ENCODE measurements around the gene TMEM176B.

TMEM176B gene

DNA sequence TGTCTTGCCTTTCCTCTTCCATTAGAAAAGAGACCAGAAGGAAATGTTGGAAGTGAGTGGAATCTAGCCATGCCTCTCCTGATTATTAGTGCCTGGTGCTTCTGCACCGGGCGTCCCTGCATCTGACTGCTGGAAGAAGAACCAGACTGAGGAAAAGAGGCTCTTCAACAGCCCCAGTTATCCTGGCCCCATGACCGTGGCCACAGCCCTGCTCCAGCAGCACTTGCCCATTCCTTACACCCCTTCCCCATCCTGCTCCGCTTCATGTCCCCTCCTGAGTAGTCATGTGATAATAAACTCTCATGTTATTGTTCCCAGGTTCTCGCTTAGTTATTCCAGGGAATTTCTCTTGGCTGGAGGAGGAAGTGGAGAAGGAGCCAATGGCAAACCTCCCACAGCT, 4.6 kb upstream of the TMEM176B start:
- Histone ChIP-seq H3K27ac (ENCODE audit: insufficient read depth, low read depth, low read length, poor library complexity, severe bottlenecking) (no peak overlapping the region), H3K4me1 (ENCODE audit: control insufficient read depth, insufficient read depth, low read length) (no peaks in the 10 kb centered on the region), H3K27me3 (ENCODE audit: control insufficient read depth, insufficient read depth, low read length, poor library complexity, severe bottlenecking) (peaks cover 37% of the 10 kb centered on the region), H3K36me3 (ENCODE audit: control insufficient read depth, insufficient read depth, low read length) (no peaks in the 10 kb centered on the region), H3K4me3 (ENCODE audit: insufficient read depth, low read depth, low read length) (no peak overlapping the region), H3K9me3 (ENCODE audit: control insufficient read depth, low read length) (no peaks in the 10 kb centered on the region)
- 92% methylated on average over 5 of the region's 5 CpGs for WGBS, 2 experiments

DNA sequence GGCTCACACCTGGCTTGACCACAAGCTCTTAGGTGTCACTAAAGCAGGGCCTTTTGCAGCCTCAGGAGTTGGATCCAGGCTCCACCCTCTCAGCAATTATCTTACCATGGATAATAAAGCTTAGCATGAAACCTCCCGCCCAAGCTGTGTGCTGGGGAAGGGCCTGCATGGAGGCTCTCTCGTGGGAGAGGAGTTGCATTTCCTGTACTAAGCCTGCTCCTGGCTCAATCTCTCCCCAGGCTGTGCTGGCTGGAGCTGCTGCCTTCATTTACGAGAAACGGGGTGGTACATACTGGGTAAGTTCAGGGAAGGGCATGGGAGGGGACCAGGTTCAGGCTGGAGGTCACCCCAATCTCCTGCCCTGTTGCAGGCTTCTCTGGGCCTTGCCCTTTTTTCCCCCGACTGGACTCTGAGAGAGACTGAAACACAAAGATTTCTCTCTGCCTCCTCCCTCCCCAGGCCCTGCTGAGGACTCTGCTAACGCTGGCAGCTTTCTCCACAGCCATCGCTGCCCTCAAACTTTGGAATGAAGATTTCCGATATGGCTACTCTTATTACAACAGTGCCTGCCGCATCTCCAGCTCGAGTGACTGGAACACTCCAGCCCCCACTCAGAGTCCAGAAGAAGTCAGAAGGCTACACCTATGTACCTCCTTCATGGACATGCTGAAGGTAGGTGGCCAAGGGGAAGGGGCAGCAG, 3.1 kb upstream of the TMEM176B start:
- 79 to 81% methylated on average over 10 of the region's 10 CpGs for WGBS, 2 experiments
- no peaks in the 10 kb centered on the region for H3K4me1 ChIP-seq (ENCODE audit: control insufficient read depth, insufficient read depth, low read length)
- no peak overlapping the region for H3K27ac ChIP-seq (ENCODE audit: insufficient read depth, low read depth, low read length, poor library complexity, severe bottlenecking)
- no peak overlapping the region for H3K4me3 ChIP-seq (ENCODE audit: insufficient read depth, low read depth, low read length)
- H3K9me3 ChIP-seq (ENCODE audit: control insufficient read depth, low read length): no peaks in the 10 kb centered on the region
- peaks cover 52% of the 10 kb centered on the region for H3K27me3 ChIP-seq (ENCODE audit: control insufficient read depth, insufficient read depth, low read length, poor library complexity, severe bottlenecking)
- no peaks in the 10 kb centered on the region for H3K36me3 ChIP-seq (ENCODE audit: control insufficient read depth, insufficient read depth, low read length)

DNA sequence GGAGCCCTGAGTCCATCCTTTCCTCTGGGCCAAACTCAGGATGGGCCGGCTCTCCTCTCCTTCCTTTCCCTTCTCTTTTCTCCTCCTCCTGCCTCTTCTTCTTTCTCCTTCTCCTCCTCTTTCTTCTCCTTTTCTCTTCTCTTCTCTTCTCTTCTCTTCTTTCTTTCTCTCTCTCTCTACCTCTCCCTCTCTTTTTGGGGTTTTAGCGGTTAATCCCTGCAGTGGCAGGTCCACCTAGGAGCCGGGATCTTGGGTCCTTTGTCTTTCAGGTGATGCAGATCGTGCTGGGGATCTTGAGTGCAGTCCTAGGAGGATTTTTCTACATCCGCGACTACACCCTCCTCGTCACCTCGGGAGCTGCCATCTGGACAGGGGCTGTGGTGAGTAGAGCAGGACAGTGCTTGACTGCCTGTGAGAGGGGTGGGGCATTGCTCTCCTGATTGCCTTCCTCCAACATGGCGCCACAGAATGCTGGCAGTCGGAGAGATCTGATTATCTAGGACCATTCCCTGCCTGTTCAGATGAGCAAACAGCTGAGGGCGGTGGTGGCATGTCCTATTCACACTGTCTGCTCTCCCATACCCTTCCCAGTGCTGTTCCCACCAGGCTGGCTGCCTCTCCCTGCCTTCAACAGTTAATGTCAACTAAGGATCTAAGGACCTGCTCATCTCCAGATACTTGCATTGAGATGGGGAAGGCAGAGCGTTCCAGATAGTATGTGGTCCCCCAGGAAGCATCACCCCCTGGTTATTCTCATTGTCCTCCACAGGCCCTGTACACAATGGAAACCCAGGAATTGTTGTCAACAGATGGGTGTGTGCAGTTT, 2.0 kb upstream of the TMEM176B start:
- WGBS, 2 experiments: 90 to 91% methylated on average over 12 of the region's 12 CpGs
- no peaks in the 10 kb centered on the region for H3K4me1 ChIP-seq (ENCODE audit: control insufficient read depth, insufficient read depth, low read length)

GRCh38 chr7:150801242-150801945, 1.2 kb upstream of the TMEM176B start:
- Histone ChIP-seq H3K4me1 (ENCODE audit: control insufficient read depth, insufficient read depth, low read length) (no peaks in the 10 kb centered on the region), H3K9me3 (ENCODE audit: control insufficient read depth, low read length) (no peaks in the 10 kb centered on the region), H3K4me3 (ENCODE audit: insufficient read depth, low read depth, low read length) (peak overlapping the region; percentile 38), H3K27me3 (ENCODE audit: control insufficient read depth, insufficient read depth, low read length, poor library complexity, severe bottlenecking) (peaks cover 52% of the 10 kb centered on the region), H3K27ac (ENCODE audit: insufficient read depth, low read depth, low read length, poor library complexity, severe bottlenecking) (no peak overlapping the region), H3K36me3 (ENCODE audit: control insufficient read depth, insufficient read depth, low read length) (no peaks in the 10 kb centered on the region)
- 47 to 52% methylated on average over 26 of the region's 26 CpGs for WGBS, 2 experiments

More for the DNA sequence above, 2.0 kb upstream of the TMEM176B start:
- no peaks in the 10 kb centered on the region for H3K36me3 ChIP-seq (ENCODE audit: control insufficient read depth, insufficient read depth, low read length)
- H3K9me3 ChIP-seq (ENCODE audit: control insufficient read depth, low read length): no peaks in the 10 kb centered on the region
- peaks cover 52% of the 10 kb centered on the region for H3K27me3 ChIP-seq (ENCODE audit: control insufficient read depth, insufficient read depth, low read length, poor library complexity, severe bottlenecking)
- no peak overlapping the region for H3K27ac ChIP-seq (ENCODE audit: insufficient read depth, low read depth, low read length, poor library complexity, severe bottlenecking)
- no peak overlapping the region for H3K4me3 ChIP-seq (ENCODE audit: insufficient read depth, low read depth, low read length)

DNA sequence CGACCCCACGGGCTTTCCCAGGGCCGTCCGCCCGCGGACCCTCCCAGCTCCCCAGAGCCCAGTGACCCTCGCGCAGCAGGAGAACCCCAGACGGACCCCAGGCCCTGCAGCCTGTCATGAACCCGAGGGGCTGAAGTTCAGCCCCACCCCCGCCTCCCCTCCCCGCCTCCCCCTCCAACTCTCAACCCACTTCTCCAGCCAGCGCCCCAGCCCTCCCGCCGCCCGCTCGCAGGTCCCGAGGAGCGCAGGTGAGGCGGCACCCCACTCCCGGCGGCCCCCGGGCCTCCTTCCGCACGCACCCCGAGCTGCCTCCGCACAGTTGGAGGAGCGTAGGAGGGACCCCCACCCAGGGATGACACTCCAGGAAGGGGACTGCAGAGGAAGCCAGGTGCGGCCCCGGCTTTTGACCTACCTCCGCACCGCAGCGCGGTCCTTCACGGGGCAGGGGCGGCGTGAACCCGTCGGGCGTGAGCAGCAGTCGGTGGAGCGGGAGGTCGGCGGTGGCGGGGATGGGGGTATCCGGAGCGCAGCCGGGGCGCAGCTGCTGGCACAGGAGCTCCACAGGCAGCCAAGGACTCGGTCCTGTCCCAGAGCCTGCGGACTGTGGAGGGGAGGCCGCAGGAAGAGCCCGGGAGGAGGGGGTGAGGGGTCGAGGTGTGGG, 547 bp upstream of the TMEM176B start, which contains the start of gene TMEM176A:
TSS of gene TMEM176A (plus strand) at position 189 of the 661 bp plus-strand sequence. CDS start 782 bp downstream, outside the sequence.
- 6 to 7% methylated on average over 52 of the region's 54 CpGs for WGBS, 2 experiments
- Histone ChIP-seq H3K4me1 (ENCODE audit: control insufficient read depth, insufficient read depth, low read length) (no peaks in the 10 kb centered on the region), H3K9me3 (ENCODE audit: control insufficient read depth, low read length) (no peaks in the 10 kb centered on the region), H3K27me3 (ENCODE audit: control insufficient read depth, insufficient read depth, low read length, poor library complexity, severe bottlenecking) (peaks cover 52% of the 10 kb centered on the region), H3K36me3 (ENCODE audit: control insufficient read depth, insufficient read depth, low read length) (no peaks in the 10 kb centered on the region), H3K27ac (ENCODE audit: insufficient read depth, low read depth, low read length, poor library complexity, severe bottlenecking) (no peak within 1 kb of the TSS), H3K4me3 (ENCODE audit: insufficient read depth, low read depth, low read length) (peak within 1 kb of the TSS; percentile 38)

GRCh38 chr7:150799156-150799555, 1.0 kb downstream of the TMEM176B start:
- Histone ChIP-seq H3K27ac (ENCODE audit: insufficient read depth, low read depth, low read length, poor library complexity, severe bottlenecking) (no peak overlapping the region), H3K9me3 (ENCODE audit: control insufficient read depth, low read length) (no peaks in the 10 kb centered on the region), H3K36me3 (ENCODE audit: control insufficient read depth, insufficient read depth, low read length) (no peaks in the 10 kb centered on the region), H3K4me1 (ENCODE audit: control insufficient read depth, insufficient read depth, low read length) (no peaks in the 10 kb centered on the region), H3K4me3 (ENCODE audit: insufficient read depth, low read depth, low read length) (no peak overlapping the region), H3K27me3 (ENCODE audit: control insufficient read depth, insufficient read depth, low read length, poor library complexity, severe bottlenecking) (peaks cover 52% of the 10 kb centered on the region)
- WGBS, 2 experiments: 90% methylated on average over 3 of the region's 3 CpGs

- H3K36me3 ChIP-seq (ENCODE audit: control insufficient read depth, insufficient read depth, low read length): no peaks in the 10 kb centered on the region
- H3K27me3 ChIP-seq (ENCODE audit: control insufficient read depth, insufficient read depth, low read length, poor library complexity, severe bottlenecking): peaks cover 44% of the 10 kb centered on the region
- no peaks in the 10 kb centered on the region for H3K9me3 ChIP-seq (ENCODE audit: control insufficient read depth, low read length)
- H3K4me1 ChIP-seq (ENCODE audit: control insufficient read depth, insufficient read depth, low read length): no peaks in the 10 kb centered on the region
- no peak overlapping the region for H3K4me3 ChIP-seq (ENCODE audit: insufficient read depth, low read depth, low read length)
- no peak overlapping the region for H3K27ac ChIP-seq (ENCODE audit: insufficient read depth, low read depth, low read length, poor library complexity, severe bottlenecking)
- 71 to 83% methylated on average over 4 of the region's 4 CpGs for WGBS, 2 experiments
These were observed 2.5 kb downstream of the TMEM176B start for GRCh38 chr7:150797661-150798060.

- Histone ChIP-seq H3K36me3 (ENCODE audit: control insufficient read depth, insufficient read depth, low read length) (no peaks in the 10 kb centered on the region), H3K4me1 (ENCODE audit: control insufficient read depth, insufficient read depth, low read length) (no peaks in the 10 kb centered on the region), H3K9me3 (ENCODE audit: control insufficient read depth, low read length) (no peaks in the 10 kb centered on the region), H3K4me3 (ENCODE audit: insufficient read depth, low read depth, low read length) (no peak overlapping the region), H3K27ac (ENCODE audit: insufficient read depth, low read depth, low read length, poor library complexity, severe bottlenecking) (no peak overlapping the region), H3K27me3 (ENCODE audit: control insufficient read depth, insufficient read depth, low read length, poor library complexity, severe bottlenecking) (peaks cover 4% of the 10 kb centered on the region)
- WGBS, 2 experiments: 91 to 92% methylated on average over 6 of the region's 6 CpGs
These were observed 6.5 kb downstream of the TMEM176B start for GRCh38 chr7:150793569-150794238.

DNA sequence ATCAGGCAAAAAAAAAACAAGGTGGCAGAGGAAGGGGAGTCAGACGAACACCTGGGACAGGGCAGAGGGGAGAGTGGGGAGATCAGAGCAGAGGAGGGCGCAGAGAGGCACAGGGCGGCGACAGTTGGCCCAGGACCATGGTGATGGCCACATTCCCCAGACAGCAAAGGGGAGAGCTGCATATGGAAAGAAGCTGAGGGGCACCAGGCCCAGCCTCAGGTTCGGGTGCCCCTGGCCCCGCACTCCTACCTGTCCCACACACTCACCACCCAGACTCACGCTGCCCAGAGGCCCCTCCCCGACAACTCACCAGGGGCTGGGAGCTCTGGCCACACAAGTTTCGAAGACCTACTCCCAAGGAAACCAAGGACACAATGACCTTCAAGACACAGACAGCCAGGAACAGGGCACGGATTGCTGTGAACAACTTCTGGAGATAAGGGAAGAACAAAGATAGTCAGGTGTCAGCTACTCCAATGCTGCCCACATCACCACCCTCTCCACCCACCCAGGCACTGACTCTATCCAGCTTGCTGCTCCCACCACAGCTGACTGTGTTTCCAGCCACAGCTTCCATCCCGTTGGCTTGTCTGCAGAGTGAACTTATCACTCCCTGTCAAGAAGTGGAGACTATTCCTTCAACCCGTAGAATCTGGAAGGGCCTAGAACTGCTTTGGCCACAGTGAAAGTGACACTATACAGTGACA, 8.3 kb downstream of the TMEM176B start:
- no peaks in the 10 kb centered on the region for H3K4me1 ChIP-seq (ENCODE audit: control insufficient read depth, insufficient read depth, low read length)
- H3K27me3 ChIP-seq (ENCODE audit: control insufficient read depth, insufficient read depth, low read length, poor library complexity, severe bottlenecking): no peaks in the 10 kb centered on the region
- no peaks in the 10 kb centered on the region for H3K36me3 ChIP-seq (ENCODE audit: control insufficient read depth, insufficient read depth, low read length)
- WGBS, 2 experiments: 93 to 96% methylated on average over 12 of the region's 12 CpGs
- no peak overlapping the region for H3K4me3 ChIP-seq (ENCODE audit: insufficient read depth, low read depth, low read length)
- no peaks in the 10 kb centered on the region for H3K9me3 ChIP-seq (ENCODE audit: control insufficient read depth, low read length)
- H3K27ac ChIP-seq (ENCODE audit: insufficient read depth, low read depth, low read length, poor library complexity, severe bottlenecking): no peak overlapping the region
